ENCODE data around the gene HECW1. TPM values are rescaled to one million over a fixed set of nuclear protein-coding genes. Genes with fewer than 3 reads are reported as not detected.
"Not testable (repeated sequence)": the region's sequence is repeated elsewhere in the genome, so short reads cannot be mapped to it uniquely, and the experiment has no call there.

The HECW1 gene
- total RNA-seq, 4 donors from 2014 or later = 0.09 to 0.32 (median 0.12) TPM

DNA sequence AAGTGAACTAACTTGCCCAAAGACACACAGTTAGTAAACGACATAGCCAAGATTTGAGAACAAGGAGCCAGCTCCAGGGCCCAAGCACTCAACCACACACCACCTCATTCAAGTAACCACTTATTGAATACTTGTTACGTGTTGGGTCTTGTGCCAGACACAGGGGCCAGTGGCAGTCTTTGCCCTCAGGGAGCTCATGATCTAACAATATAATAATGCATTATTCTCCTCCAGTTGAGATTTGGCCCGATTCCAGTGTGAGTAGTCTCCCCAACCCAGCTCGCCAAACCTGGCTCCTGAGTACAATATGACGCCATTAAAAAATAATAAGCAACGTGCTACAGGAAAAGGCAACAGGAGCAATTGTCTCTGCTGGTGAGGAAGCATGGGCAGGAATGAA lies 456.1 kb downstream of the HECW1 start:
- DNase-seq (ENCODE audit: low spot score) = no peak
- TF ChIP-seq, protein P1, sequence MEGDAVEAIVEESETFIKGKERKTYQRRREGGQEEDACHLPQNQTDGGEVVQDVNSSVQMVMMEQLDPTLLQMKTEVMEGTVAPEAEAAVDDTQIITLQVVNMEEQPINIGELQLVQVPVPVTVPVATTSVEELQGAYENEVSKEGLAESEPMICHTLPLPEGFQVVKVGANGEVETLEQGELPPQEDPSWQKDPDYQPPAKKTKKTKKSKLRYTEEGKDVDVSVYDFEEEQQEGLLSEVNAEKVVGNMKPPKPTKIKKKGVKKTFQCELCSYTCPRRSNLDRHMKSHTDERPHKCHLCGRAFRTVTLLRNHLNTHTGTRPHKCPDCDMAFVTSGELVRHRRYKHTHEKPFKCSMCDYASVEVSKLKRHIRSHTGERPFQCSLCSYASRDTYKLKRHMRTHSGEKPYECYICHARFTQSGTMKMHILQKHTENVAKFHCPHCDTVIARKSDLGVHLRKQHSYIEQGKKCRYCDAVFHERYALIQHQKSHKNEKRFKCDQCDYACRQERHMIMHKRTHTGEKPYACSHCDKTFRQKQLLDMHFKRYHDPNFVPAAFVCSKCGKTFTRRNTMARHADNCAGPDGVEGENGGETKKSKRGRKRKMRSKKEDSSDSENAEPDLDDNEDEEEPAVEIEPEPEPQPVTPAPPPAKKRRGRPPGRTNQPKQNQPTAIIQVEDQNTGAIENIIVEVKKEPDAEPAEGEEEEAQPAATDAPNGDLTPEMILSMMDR (IDR thresholded peaks at IDR 0.05) = no peak

DNA sequence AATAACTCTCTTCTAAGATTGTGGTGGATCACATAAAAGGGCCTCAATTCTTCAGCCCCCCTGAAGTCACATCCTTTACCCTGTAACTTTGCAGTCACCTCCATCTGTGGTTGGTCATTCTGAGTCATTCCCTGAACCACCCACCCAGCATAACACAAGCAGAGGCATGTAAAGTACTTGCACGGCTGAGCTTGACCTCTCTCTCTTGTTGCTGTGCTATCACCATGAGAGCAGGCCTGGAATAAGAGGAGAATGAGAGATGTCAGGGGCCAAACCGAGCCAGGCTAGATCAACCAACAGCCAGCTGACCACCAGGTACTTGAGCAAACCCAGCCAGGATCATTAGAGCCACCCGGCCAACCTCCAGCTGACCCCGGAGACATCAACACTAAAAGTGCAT lies 457.0 kb downstream of the HECW1 start:
- TF ChIP-seq, protein P1 (IDR thresholded peaks at IDR 0.05) = no peak

More for the DNA sequence above, 456.1 kb downstream of the HECW1 start:
- ATAC-seq (ENCODE audit: low FRiP score) = no peak

DNA sequence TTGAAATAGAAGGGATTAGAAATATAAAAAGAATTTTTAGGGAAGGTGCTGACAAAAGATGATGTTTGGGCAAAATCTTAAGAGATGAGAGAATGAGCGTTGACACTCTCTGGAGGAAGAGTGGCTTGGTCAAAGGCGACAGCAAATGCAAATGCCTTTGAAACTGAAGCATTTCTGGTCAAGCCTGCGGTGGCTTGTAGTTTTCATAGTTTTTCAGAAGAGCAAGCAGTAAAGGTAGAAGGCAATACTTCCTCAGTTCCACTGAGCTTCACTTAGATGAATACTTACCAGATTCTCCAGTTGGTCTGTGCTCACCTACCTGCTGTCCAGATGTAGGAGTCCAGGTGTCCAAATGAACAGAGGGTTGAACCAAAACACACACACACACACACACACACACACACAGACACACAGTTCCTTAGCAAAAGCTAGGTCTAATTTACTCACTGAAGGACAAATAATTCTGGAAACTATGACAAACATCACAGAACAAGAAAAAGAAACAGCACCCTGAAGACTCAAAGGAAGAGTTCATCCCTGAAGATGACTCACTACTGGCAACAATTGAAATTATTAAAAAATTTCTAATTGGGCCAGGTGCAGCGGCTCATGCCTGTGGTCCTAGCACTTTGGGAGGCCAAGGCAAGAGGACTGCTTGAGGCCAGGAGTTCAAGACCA lies 458.4 kb downstream of the HECW1 start:
- no peak for ATAC-seq (ENCODE audit: low FRiP score)
- TF ChIP-seq, protein P1 (IDR thresholded peaks at IDR 0.05) = no peak
- no peak for DNase-seq (ENCODE audit: low spot score)

More for the DNA sequence above, 457.0 kb downstream of the HECW1 start:
- DNase-seq (ENCODE audit: low spot score) (no peak), ATAC-seq (ENCODE audit: low FRiP score) (no peak)

DNA sequence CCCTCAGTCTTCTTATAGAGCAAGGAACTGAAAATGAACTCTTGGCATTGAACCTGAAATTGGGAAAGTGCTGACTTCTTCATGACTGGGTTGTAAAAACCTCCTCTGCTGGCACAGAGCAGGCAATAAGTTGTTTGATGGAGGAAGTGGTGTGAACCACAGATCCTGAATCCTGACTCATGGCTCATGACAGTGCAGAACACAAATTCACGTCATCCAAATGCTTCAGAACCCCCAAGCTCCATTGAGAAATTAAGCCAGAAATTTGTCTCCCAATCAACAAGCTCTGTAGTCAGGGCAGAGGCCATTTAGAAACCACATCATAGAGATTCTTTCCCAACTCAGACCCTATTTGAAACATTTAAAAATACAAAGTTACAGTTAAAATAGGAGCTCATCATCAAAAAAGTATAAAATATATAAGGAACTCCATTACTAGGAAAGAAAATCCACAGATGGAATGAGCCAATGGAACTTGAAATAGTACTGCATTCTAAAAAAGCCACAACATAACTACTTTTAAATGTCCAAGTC lies 460.1 kb downstream of the HECW1 start:
- TF ChIP-seq, protein P1 (IDR thresholded peaks at IDR 0.05) = no peak
- DNase-seq (ENCODE audit: low spot score) (no peak), ATAC-seq (ENCODE audit: low FRiP score) (peak; percentile 97)

GRCh38 chr7:43573832-43574231 lies 461.4 kb downstream of the HECW1 start:
- not testable (repeated sequence) for ATAC-seq (ENCODE audit: low FRiP score)

DNA sequence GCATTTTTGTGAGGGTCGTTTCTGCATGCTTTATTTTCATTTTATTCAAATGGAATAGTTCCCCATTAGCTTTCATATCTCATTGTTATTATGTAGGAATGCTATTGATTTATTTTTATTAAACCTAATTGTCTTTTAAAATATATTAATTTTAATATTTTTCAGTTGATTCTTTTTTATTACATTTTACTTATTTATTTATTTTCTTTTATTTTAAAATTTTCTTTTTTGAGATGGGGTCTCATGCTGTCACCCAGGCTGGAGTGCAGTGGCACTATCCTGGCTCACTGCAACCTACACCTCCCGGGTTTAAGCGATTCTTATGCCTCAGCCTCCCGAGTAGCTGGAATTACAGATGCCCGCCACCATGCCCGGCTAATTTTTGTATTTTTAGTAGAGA lies 463.1 kb downstream of the HECW1 start:
- TF ChIP-seq, protein P1 (IDR thresholded peaks at IDR 0.05) = no peak
- ATAC-seq (ENCODE audit: low FRiP score) = no peak
- DNase-seq (ENCODE audit: low spot score) = no peak

More at GRCh38 chr7:43573832-43574231, 461.4 kb downstream of the HECW1 start:
- not testable (repeated sequence) for DNase-seq (ENCODE audit: low spot score)

DNA sequence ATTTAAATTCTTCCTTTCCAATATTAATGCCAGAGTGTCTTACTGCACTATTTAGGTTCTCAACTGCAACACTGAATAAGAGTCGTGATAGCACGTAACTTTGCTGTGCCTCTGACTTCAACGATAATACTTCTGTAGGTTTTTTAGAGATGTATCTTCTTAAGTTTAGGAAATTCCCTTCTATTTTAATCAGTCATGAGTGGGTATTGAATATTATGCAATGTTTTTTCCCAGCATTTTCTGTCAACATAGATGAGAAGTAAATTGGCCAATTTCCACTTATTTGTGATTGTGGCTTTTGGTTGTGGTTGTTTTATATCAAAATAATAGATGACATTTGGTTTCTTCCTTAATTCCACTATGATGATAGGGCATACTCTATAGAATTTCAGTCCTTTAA lies 463.8 kb downstream of the HECW1 start:
- TF ChIP-seq, protein P1 (IDR thresholded peaks at IDR 0.05) = no peak
- DNase-seq (ENCODE audit: low spot score) (no peak), ATAC-seq (ENCODE audit: low FRiP score) (no peak)
